ENCODE results near the gene PARP8. TPM values are rescaled to one million over a fixed set of nuclear protein-coding genes. Genes with fewer than 3 reads are reported as not detected.

The PARP8 gene
- polyA plus RNA-seq, 1 donor (not counting 4 experiments of a cell fraction or from before 2014, with no cell fraction given): 29.1 TPM

DNA sequence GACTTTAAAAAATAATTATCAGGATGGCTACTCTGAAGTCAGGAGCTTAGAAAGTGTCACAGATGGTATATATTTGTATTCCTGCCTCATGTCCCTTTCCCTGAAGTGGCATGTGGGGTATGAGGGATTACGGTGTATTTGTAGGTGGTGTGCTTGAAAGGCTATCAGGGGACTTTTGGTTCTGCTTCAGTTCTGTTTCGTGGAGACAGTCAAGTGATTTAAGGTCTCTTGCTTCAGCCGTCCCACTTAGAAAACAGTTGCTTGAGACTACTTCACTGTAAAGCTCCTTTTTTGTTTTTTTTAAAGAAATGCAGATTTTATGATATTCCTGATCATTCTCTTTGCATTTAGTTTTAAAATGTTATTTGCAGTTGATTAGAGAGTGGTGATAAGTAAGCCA is 18.3 kb downstream of the PARP8 start:
- H3K27me3 ChIP-seq (ENCODE audit: control insufficient read depth, extremely low read depth, insufficient read depth, low read length): no peaks in the 10 kb centered on the region
- H3K27ac ChIP-seq (ENCODE audit: control insufficient read depth, insufficient read depth, low read length): no peak overlapping the region
- DNase-seq (ENCODE audit: low read depth, low spot score) (no peak), FAIRE-seq (no peak)
- dilution Hi-C loops (cut with MboI; ENCODE audit: extremely low pct_ligation_motif_present, low sequenced_read_pairs): no loop called here
- peaks cover 2% of the 10 kb centered on the region for H4K20me1 ChIP-seq (ENCODE audit: control insufficient read depth, extremely low read depth, insufficient read depth, low read length)
- H3K9ac ChIP-seq (ENCODE audit: control insufficient read depth, extremely low read depth, insufficient read depth, low read length): no peak overlapping the region
- H3K4me2 ChIP-seq (ENCODE audit: control insufficient read depth, extremely low read depth, insufficient read depth, low read depth, low read length): no peak overlapping the region
- H3K4me1 ChIP-seq (ENCODE audit: control insufficient read depth, extremely low read depth, insufficient read depth, low read length): peaks cover 17% of the 10 kb centered on the region
- H3K9me3 ChIP-seq (ENCODE audit: control insufficient read depth, low read depth, low read length): no peaks in the 10 kb centered on the region
- no peak overlapping the region for H2AFZ ChIP-seq (ENCODE audit: control insufficient read depth, low read length)
- H3K4me3 ChIP-seq (ENCODE audit: control insufficient read depth in 2 of 3, extremely low read depth in 1 of 3, insufficient read depth in 2 of 3, low read depth in 1 of 3, low read length in 3 of 3): no peak overlapping the region
- no peak for TF ChIP-seq EZH2 (IDR thresholded peaks at IDR 0.05; ENCODE audit: low read length)
- TF ChIP-seq CTCF (optimal IDR thresholded peaks at IDR 0.05 in 1 of 3, IDR thresholded peaks at IDR 0.05 in 1 of 3, conservative IDR thresholded peaks at IDR 0.05 in 1 of 3; ENCODE audit: extremely low read depth in 1 of 3, insufficient read depth in 2 of 3, low read length in 3 of 3): no peak
- H3K36me3 ChIP-seq (ENCODE audit: control insufficient read depth in 2 of 2, extremely low read depth in 1 of 2, insufficient read depth in 2 of 2, low read length in 2 of 2): no peaks in the 10 kb centered on the region
- no peaks in the 10 kb centered on the region for H3K9me1 ChIP-seq (ENCODE audit: control insufficient read depth, extremely low read depth, insufficient read depth, low read length)
- peaks cover 48% of the 10 kb centered on the region for H3K79me2 ChIP-seq (ENCODE audit: control insufficient read depth, insufficient read depth, low read length)

GRCh38 chr5:50687548-50687947 is 21.1 kb downstream of the PARP8 start:
- no peak overlapping the region for H2AFZ ChIP-seq (ENCODE audit: control insufficient read depth, low read length)
- no peak overlapping the region for H3K27ac ChIP-seq (ENCODE audit: control insufficient read depth, insufficient read depth, low read length)
- dilution Hi-C loops (cut with MboI; ENCODE audit: extremely low pct_ligation_motif_present, low sequenced_read_pairs): no loop called here
- no peak overlapping the region for H3K4me3 ChIP-seq (ENCODE audit: control insufficient read depth in 2 of 3, extremely low read depth in 1 of 3, insufficient read depth in 2 of 3, low read depth in 1 of 3, low read length in 3 of 3)
- no peak for FAIRE-seq
- no peak overlapping the region for H3K4me2 ChIP-seq (ENCODE audit: control insufficient read depth, extremely low read depth, insufficient read depth, low read depth, low read length)
- peaks cover 3% of the 10 kb centered on the region for H4K20me1 ChIP-seq (ENCODE audit: control insufficient read depth, extremely low read depth, insufficient read depth, low read length)
- no peaks in the 10 kb centered on the region for H3K27me3 ChIP-seq (ENCODE audit: control insufficient read depth, extremely low read depth, insufficient read depth, low read length)
- no peak overlapping the region for H3K9ac ChIP-seq (ENCODE audit: control insufficient read depth, extremely low read depth, insufficient read depth, low read length)
- H3K4me1 ChIP-seq (ENCODE audit: control insufficient read depth, extremely low read depth, insufficient read depth, low read length): no peaks in the 10 kb centered on the region
- H3K36me3 ChIP-seq (ENCODE audit: control insufficient read depth in 2 of 2, extremely low read depth in 1 of 2, insufficient read depth in 2 of 2, low read length in 2 of 2): no peaks in the 10 kb centered on the region
- peaks cover 34% of the 10 kb centered on the region for H3K79me2 ChIP-seq (ENCODE audit: control insufficient read depth, insufficient read depth, low read length)
- no peak for DNase-seq (ENCODE audit: low read depth, low spot score)
- H3K9me3 ChIP-seq (ENCODE audit: control insufficient read depth, low read depth, low read length): no peaks in the 10 kb centered on the region
- TF ChIP-seq CTCF (optimal IDR thresholded peaks at IDR 0.05 in 1 of 3, IDR thresholded peaks at IDR 0.05 in 1 of 3, conservative IDR thresholded peaks at IDR 0.05 in 1 of 3; ENCODE audit: extremely low read depth in 1 of 3, insufficient read depth in 2 of 3, low read length in 3 of 3) (no peak), EZH2 (IDR thresholded peaks at IDR 0.05; ENCODE audit: low read length) (no peak)
- no peaks in the 10 kb centered on the region for H3K9me1 ChIP-seq (ENCODE audit: control insufficient read depth, extremely low read depth, insufficient read depth, low read length)
